HepG2 (cell line): Measurements from ENCODE around the gene FAM120B. TPM values are rescaled to one million over a fixed set of nuclear protein-coding genes. Genes with fewer than 3 reads are reported as not detected.

ENCODE experiments used
- ATAC-seq: fragments of 200-7000 bp; cut with Tn5 transposase; 3 replicates; pipeline ENCODE4 v1.9.1; 2020; ENCODE audit warnings: mild to moderate bottlenecking, moderate library complexity
- BruUV-seq: library from RNA; stranded (reverse); fragments of 400-500 nt; replicated peaks from 2 replicates; lab custom pipeline; 2021; lab: Mats Ljungman, UMichigan
- CTCF ChIA-PET: fragments of 300-600 bp; formaldehyde crosslinking; extraction: SDS; loops from one replicate; lab custom pipeline; 2021; ENCODE audit warnings: low total read pairs, inconsistent platforms, low intra/inter-chr PET ratio; lab: Yijun Ruan, JAX
- POLR2A ChIA-PET: fragments of 350-600 bp; sonication (Branson Sonifier 250); formaldehyde crosslinking; loops from one replicate; lab custom pipeline; 2020; ENCODE audit warnings: antibody characterized with exemption, inconsistent platforms; lab: Yijun Ruan, JAX
- DNase-seq: peaks from one replicate; pipeline ENCODE4 v3.0.0-alpha.2; 2015; ENCODE audit warnings: low spot score
- FAIRE-seq: peaks from 3 replicates; lab custom pipeline; 2011; peaks lifted over from hg19 to GRCh38; lab: Jason Lieb, UNC
- H2AFZ ChIP-seq: one replicate; pipeline ENCODE4 v1.6.1; 2011; ENCODE audit warnings: low read length, inconsistent platforms
- H3K27ac ChIP-seq: fragments of 300-600 bp; 3 replicates; pipeline ENCODE4 v1.8.0; 2011; ENCODE audit warnings: mixed run types, mild to moderate bottlenecking, mixed read lengths, low read length, inconsistent platforms; ENCODE audit not compliant: insufficient read depth; ENCODE audit errors: extremely low read length
- H3K27me3 ChIP-seq, 2 experiments: fragments of 200-600 bp in 1 of 2; 2 replicates in 1 of 2; 3 replicates in 1 of 2; pipeline versions ENCODE4 v1.6.0 to v1.8.0; 2011; ENCODE audit warnings: low read length in 2 of 2, mild to moderate bottlenecking in 2 of 2, moderate library complexity in 2 of 2, inconsistent platforms in 1 of 2; ENCODE audit not compliant: insufficient read depth in 2 of 2, control insufficient read depth in 1 of 2
- H3K36me3 ChIP-seq, 2 experiments: fragments of 200-600 bp in 1 of 2; replicated peaks in 1 of 2; 2 replicates in 1 of 2; 3 replicates in 1 of 2; pipeline versions ENCODE4 v1.5.1 to v1.8.0; 2011; ENCODE audit warnings: low read length in 2 of 2, inconsistent platforms in 1 of 2; ENCODE audit not compliant: insufficient read depth in 2 of 2, control insufficient read depth in 1 of 2
- H3K4me1 ChIP-seq: 2 replicates; pipeline ENCODE4 v1.5.1; 2012; ENCODE audit warnings: low read length, inconsistent platforms; ENCODE audit not compliant: insufficient read depth
- H3K4me2 ChIP-seq: 2 replicates; pipeline ENCODE4 v1.6.0; 2011; ENCODE audit warnings: low read depth, low read length, inconsistent platforms
- H3K4me3 ChIP-seq, 3 experiments: fragments of 200-600 bp in 1 of 3; sonication (generic), shearing (Covaris generic) in 1 of 3; replicated peaks in 1 of 3; 2 replicates each; pipeline ENCODE4 v1.5.1; 2011 to 2016; ENCODE audit warnings: low read length in 3 of 3, inconsistent platforms in 2 of 3, low read depth in 2 of 3, mild to moderate bottlenecking in 2 of 3, control low read depth in 1 of 3, mixed read lengths in 1 of 3; ENCODE audit not compliant: insufficient read depth in 1 of 3
- H3K79me2 ChIP-seq: one replicate; pipeline ENCODE4 v1.6.1; 2011; ENCODE audit warnings: low read length, inconsistent platforms; ENCODE audit not compliant: insufficient read depth
- H3K9ac ChIP-seq: 2 replicates; pipeline ENCODE4 v1.6.0; 2011; ENCODE audit warnings: mild to moderate bottlenecking, low read depth, low read length, inconsistent platforms; ENCODE audit not compliant: insufficient read depth
- H3K9me3 ChIP-seq: 2 replicates; pipeline ENCODE4 v1.5.1; 2012; ENCODE audit warnings: mild to moderate bottlenecking, low read length
- H4K20me1 ChIP-seq: 2 replicates; pipeline ENCODE4 v1.6.0; 2011; ENCODE audit warnings: inconsistent platforms, mild to moderate bottlenecking, low read length, moderate library complexity; ENCODE audit not compliant: insufficient read depth
- PAWR ChIP-seq: sonication (generic); formaldehyde crosslinking; IDR thresholded peaks from 2 replicates; pipeline ENCODE4 v1.4.0; 2020; ENCODE audit warnings: missing genetic modification reagents, mild to moderate bottlenecking, borderline replicate concordance
- POLR2G ChIP-seq: fragments of 200-400 bp; formaldehyde crosslinking; IDR thresholded peaks from 2 replicates; pipeline ENCODE4 v1.6.1; 2018; ENCODE audit warnings: mild to moderate bottlenecking, low read depth, low read length, moderate library complexity
- SETDB1 ChIP-seq: sonication (generic); formaldehyde crosslinking; IDR thresholded peaks from 2 replicates; pipeline ENCODE4 v1.5.1; 2020; ENCODE audit warnings: missing genetic modification reagents, mild to moderate bottlenecking, borderline replicate concordance
- ZNF598 ChIP-seq: sonication (generic); formaldehyde crosslinking; IDR thresholded peaks from 2 replicates; pipeline ENCODE4 v1.5.1; 2020; ENCODE audit warnings: mild to moderate bottlenecking, missing genetic modification reagents, borderline replicate concordance
- WGBS: methylation state at CpG from one replicate; pipeline ENCODE4 v1.1.6; 2017; ENCODE audit warnings: low lambda C conversion rate; 5-methylcytosine and 5-hydroxymethylcytosine counted together
- in situ Hi-C: cut with HindIII; loops from 2 replicates; pipeline ENCODE4 v1.10.0; 2017; ENCODE audit warnings: low pct_unique_long_range_greater_than_20kb; ENCODE audit not compliant: extremely low pct_ligation_motif_present
- intact Hi-C: fragments of 100-400 bp; cut with micrococcal nuclease; formaldehyde crosslinking; loops from one replicate; pipeline ENCODE4 v1.10.0; 2022; ENCODE audit not compliant: unreplicated experiment
- polyA plus RNA-seq, 8 experiments: library from polyadenylated mRNA; depleted of rRNA in 3 of 8; stranded (reverse) in 7 of 8; unstranded in 1 of 8; fragments of >200 nt; fragmentation: Illumina TruSeq in 4 of 8; extraction: Trizol in 4 of 8; gene quantifications; 2 replicates each; pipeline versions ENCODE4 v1.2.1 to v1.2.3, GENCODE V29; 2011 to 2016; ENCODE audit warnings: low read depth in 4 of 8, missing spikeins in 1 of 8, mixed read lengths in 1 of 8; ENCODE audit not compliant: insufficient read depth in 1 of 8
- total RNA-seq, 5 experiments: library from RNA; depleted of rRNA; stranded (reverse); fragments of >200 nt; fragmentation: Illumina TruSeq; extraction: Trizol; gene quantifications; 2 replicates each; pipeline ENCODE4 v1.2.3, GENCODE V29; 2016; ENCODE audit warnings: low read depth in 1 of 5
- TF ChIP-seq, protein P1 (sequence below): sonication (generic); formaldehyde crosslinking; IDR thresholded peaks from 2 replicates; pipeline ENCODE4 v1.4.0; 2020; ENCODE audit warnings: missing genetic modification reagents; ENCODE audit errors: not compliant biosample characterization
- TF ChIP-seq, protein P2 (sequence below): sonication (generic); formaldehyde crosslinking; IDR thresholded peaks from 2 replicates; pipeline ENCODE4 v1.4.0; 2020; ENCODE audit warnings: missing genetic modification reagents
- TF ChIP-seq, protein P3 (sequence below): sonication (generic); formaldehyde crosslinking; IDR thresholded peaks from 2 replicates; pipeline ENCODE4 v1.4.0; 2020; ENCODE audit warnings: mild to moderate bottlenecking, low read depth, missing genetic modification reagents

FAM120B gene
- total and polyA plus RNA-seq, 2 of the 13 experiments (the other 11 are each of a cell fraction or from before 2014, with no cell fraction given), result 9.2 to 10.7 TPM

DNA sequence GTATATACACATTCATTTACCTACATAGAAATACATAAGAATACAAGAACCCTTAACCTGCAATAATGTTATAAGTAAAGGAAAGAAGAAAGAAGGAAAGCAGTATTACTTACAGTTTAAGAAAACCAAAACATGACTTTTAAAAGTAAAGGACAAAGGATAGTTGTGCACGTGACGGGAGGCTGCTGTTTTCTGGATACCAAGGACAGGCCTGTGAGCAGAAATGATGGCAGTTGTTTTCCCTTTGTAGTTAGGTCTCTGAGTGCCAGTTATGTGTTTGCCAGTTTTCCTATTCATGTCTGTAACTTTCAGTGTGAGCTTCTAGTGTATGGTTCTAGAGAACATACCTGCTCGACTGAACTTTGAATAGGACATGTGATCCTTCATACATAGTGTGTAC is 54.8 kb downstream of the FAM120B start (continued):
- TF ChIP-seq, protein P1, sequence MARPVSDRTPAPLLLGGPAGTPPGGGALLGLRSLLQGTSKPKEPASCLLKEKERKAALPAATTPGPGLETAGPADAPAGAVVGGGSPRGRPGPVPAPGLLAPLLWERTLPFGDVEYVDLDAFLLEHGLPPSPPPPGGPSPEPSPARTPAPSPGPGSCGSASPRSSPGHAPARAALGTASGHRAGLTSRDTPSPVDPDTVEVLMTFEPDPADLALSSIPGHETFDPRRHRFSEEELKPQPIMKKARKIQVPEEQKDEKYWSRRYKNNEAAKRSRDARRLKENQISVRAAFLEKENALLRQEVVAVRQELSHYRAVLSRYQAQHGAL (CRISPR knock-in tag), result no peak
- no peak for TF ChIP-seq ZNF598

DNA sequence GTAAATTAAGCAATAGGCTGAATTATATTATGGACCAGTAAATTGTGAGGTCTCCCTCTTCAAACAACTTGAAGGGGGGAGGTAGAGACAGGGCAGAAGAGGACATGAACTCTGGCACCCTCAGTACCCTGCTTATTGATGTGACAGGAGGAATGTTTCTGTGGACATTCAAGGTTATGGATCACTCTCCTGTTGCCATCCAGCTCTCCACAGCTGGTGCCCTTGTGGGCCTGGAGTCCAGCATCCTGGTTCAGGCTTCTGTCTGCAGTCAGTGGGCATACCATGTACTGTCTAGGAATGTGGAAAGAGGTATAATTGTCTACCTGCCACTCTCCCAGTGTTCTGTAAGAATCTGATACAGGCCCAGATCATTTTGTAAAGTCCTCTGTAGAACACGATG is 55.6 kb downstream of the FAM120B start:
- H3K79me2 ChIP-seq, result no peaks in the 10 kb centered on the region
- in situ Hi-C loops, result no loop called here
- H3K4me1 ChIP-seq, result peaks cover 28% of the 10 kb centered on the region
- H2AFZ ChIP-seq, result no peak overlapping the region
- intact Hi-C loops, result no loop called here
- H3K4me3 ChIP-seq, result no peak overlapping the region
- no peaks in the 10 kb centered on the region for H3K27me3 ChIP-seq
- POLR2A ChIA-PET, result no interaction called here
- CTCF ChIA-PET, result no interaction called here
- WGBS, result 100% methylated on average over 1 of the region's 1 CpG
- no peak overlapping the region for H3K4me2 ChIP-seq
- no peak overlapping the region for H3K27ac ChIP-seq
- ATAC-seq, result no peak
- no TSS peak for BruUV-seq
- H3K9ac ChIP-seq, result no peak overlapping the region
- DNase-seq, result no peak
- H3K9me3 ChIP-seq, result no peaks in the 10 kb centered on the region
- TF ChIP-seq POLR2G (no peak), PAWR (CRISPR knock-in tag) (no peak), SETDB1 (CRISPR knock-in tag) (no peak)
- TF ChIP-seq, protein P2, sequence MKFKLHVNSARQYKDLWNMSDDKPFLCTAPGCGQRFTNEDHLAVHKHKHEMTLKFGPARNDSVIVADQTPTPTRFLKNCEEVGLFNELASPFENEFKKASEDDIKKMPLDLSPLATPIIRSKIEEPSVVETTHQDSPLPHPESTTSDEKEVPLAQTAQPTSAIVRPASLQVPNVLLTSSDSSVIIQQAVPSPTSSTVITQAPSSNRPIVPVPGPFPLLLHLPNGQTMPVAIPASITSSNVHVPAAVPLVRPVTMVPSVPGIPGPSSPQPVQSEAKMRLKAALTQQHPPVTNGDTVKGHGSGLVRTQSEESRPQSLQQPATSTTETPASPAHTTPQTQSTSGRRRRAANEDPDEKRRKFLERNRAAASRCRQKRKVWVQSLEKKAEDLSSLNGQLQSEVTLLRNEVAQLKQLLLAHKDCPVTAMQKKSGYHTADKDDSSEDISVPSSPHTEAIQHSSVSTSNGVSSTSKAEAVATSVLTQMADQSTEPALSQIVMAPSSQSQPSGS (CRISPR knock-in tag), result no peak
- TF ChIP-seq, protein P3, sequence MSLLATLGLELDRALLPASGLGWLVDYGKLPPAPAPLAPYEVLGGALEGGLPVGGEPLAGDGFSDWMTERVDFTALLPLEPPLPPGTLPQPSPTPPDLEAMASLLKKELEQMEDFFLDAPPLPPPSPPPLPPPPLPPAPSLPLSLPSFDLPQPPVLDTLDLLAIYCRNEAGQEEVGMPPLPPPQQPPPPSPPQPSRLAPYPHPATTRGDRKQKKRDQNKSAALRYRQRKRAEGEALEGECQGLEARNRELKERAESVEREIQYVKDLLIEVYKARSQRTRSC (CRISPR knock-in tag), result no peak
- TF ChIP-seq, all 625 proteins: peak for 0
- no peak for FAIRE-seq
- no peaks in the 10 kb centered on the region; the same call in 1 of the 2 replicates for H4K20me1 ChIP-seq
- peaks cover 20 to 51% of the 10 kb centered on the region in 2 experiments; a peak in 4 of 5 replicates for H3K36me3 ChIP-seq
